Lower leg skin (tissue), 3 donors: ENCODE data around the gene MEIS2.

ENCODE experiments used
- POLR2A ChIP-seq, 2 donors: fragments of 450-650 bp; IDR thresholded peaks; one replicate each; pipeline ENCODE4 v1.6.1; 2016 to 2017; ENCODE audit warnings: antibody characterized with exemption in 2 of 2, mild to moderate bottlenecking in 1 of 2, moderate library complexity in 1 of 2
- TF ChIP-seq, protein P1 (sequence below), 3 donors: fragments of 450-650 bp; IDR thresholded peaks; one replicate each; pipeline ENCODE4 v1.5.1; 2016; ENCODE audit warnings: antibody characterized with exemption in 3 of 3, mild to moderate bottlenecking in 3 of 3, moderate library complexity in 2 of 3

DNA sequence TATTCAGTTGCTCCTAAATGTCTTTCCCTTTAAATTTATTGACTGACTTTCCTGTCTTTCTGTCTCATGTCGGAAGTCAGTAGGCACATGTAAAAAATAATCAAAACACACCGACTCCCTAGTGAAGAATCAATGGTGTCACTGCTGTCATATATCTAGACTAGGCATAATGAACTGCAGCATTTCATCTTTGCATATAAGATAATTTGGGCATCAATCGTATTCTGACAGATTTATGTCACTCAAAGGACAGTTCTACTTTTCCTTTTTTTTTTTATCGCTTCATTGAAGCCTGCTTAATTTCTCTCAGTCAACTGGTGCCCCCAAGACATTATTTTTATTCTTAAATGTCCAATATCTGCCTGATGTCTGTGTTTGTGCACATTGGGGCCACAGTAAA, 206.3 kb downstream of the MEIS2 start:
- TF ChIP-seq, protein P1, sequence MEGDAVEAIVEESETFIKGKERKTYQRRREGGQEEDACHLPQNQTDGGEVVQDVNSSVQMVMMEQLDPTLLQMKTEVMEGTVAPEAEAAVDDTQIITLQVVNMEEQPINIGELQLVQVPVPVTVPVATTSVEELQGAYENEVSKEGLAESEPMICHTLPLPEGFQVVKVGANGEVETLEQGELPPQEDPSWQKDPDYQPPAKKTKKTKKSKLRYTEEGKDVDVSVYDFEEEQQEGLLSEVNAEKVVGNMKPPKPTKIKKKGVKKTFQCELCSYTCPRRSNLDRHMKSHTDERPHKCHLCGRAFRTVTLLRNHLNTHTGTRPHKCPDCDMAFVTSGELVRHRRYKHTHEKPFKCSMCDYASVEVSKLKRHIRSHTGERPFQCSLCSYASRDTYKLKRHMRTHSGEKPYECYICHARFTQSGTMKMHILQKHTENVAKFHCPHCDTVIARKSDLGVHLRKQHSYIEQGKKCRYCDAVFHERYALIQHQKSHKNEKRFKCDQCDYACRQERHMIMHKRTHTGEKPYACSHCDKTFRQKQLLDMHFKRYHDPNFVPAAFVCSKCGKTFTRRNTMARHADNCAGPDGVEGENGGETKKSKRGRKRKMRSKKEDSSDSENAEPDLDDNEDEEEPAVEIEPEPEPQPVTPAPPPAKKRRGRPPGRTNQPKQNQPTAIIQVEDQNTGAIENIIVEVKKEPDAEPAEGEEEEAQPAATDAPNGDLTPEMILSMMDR (IDR thresholded peaks at IDR 0.05), result no peak
- TF ChIP-seq POLR2A (IDR thresholded peaks at IDR 0.05), result no peak
